Activated T-cell treated with anti-CD3 and anti-CD28 coated beads, Interleukin-2, amount 50 U/mL, for 24 hours (primary cell): Measurements from ENCODE around the gene RIN2.
A peak's percentile ranks its signal among the peaks of the same experiment; 100 is the strongest.
"Not testable (repeated sequence)": the region's sequence is repeated elsewhere in the genome, so short reads cannot be mapped to it uniquely, and the experiment has no call there.

Experiments
- DNase-seq: peaks from one replicate; pipeline ENCODE4 v3.0.0-alpha.2; 2020
- H3K27ac Mint-ChIP-seq: 2 replicates; pipeline ENCODE4 v1.8.0; 2020; ENCODE audit warnings: mild to moderate bottlenecking, mixed read lengths
- H3K27me3 Mint-ChIP-seq: 2 replicates; pipeline ENCODE4 v1.8.0; 2020; ENCODE audit warnings: mixed read lengths
- H3K36me3 Mint-ChIP-seq: 2 replicates; pipeline ENCODE4 v1.8.0; 2020; ENCODE audit warnings: low read depth, mixed read lengths
- H3K4me1 Mint-ChIP-seq: 2 replicates; pipeline ENCODE4 v1.8.0; 2020; ENCODE audit warnings: low read depth, mixed read lengths
- H3K4me3 Mint-ChIP-seq: 2 replicates; pipeline ENCODE4 v1.8.0; 2020; ENCODE audit warnings: mild to moderate bottlenecking, moderate library complexity, mixed read lengths
- H3K9me3 Mint-ChIP-seq: 2 replicates; pipeline ENCODE4 v1.8.0; 2020; ENCODE audit warnings: mixed read lengths

The RIN2 gene

DNA sequence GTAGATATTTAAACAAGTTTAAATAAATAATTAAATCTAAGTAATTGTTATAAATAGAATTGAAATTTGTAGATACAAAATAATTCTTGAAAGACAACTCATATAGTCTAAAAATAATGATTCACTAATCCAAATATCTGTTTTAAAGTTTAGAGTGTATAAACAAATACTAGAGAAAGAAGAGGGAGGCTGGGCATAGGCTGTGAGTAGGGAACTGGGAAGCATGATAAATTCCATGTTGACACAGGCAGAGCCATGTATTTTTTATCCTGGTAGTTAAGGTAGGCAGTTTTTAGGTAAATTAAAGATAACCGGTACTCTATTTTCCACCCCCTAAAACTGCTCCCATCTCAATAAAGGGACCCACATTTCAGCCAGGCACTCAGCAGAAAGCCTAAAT, 11.7 kb upstream of the RIN2 start:
- no peak overlapping the region for H3K27ac Mint-ChIP-seq
- peaks cover 9% of the 10 kb centered on the region for H3K9me3 Mint-ChIP-seq
- no peak for DNase-seq
- no peaks in the 10 kb centered on the region for H3K36me3 Mint-ChIP-seq
- no peak overlapping the region for H3K4me3 Mint-ChIP-seq
- no peaks in the 10 kb centered on the region for H3K4me1 Mint-ChIP-seq
- H3K27me3 Mint-ChIP-seq = peaks cover 28% of the 10 kb centered on the region

DNA sequence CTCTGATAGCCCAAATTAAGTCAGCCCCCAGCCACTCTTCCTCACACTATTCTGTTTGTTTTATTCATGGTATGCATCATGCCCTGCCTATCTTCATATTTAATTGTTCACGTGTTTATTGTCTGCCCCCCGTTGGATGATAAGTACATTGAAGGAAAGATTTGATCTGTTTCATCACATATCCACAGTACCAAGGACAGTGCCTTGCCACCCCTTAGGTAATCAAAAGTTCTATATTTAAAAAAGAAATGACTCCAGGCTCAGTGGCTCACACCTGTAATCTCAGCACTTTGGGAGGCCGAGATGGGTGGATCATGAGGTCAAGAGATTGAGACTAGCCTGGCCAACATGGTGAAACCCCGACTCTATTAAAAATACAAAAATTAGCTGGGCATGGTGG, 10.2 kb upstream of the RIN2 start:
- DNase-seq = no peak
- no peak overlapping the region for H3K4me3 Mint-ChIP-seq
- H3K36me3 Mint-ChIP-seq = no peaks in the 10 kb centered on the region
- no peak overlapping the region for H3K27ac Mint-ChIP-seq
- peaks cover 9% of the 10 kb centered on the region for H3K9me3 Mint-ChIP-seq
- no peaks in the 10 kb centered on the region for H3K4me1 Mint-ChIP-seq
- peaks cover 34% of the 10 kb centered on the region for H3K27me3 Mint-ChIP-seq

DNA sequence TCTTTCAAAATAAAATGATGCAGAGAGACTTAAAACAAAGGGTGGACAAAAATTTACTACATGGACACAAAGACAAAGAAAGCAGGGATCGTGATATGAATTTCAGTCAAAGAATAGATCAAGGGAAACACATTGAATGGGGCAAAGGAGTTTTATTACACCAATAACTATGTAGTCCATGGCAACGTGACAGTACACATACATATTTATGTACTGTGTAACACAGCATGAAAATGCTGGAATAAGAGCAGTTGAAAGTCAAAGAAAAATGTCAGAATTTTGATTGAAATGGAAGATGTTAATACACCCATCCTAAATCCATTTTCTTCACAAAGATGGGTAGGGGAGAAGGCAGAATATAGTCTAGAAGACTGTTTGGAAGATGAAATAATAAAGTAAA, 9.4 kb upstream of the RIN2 start:
- H3K9me3 Mint-ChIP-seq = peaks cover 9% of the 10 kb centered on the region
- no peaks in the 10 kb centered on the region for H3K36me3 Mint-ChIP-seq
- H3K27ac Mint-ChIP-seq = no peak overlapping the region
- H3K27me3 Mint-ChIP-seq = peaks cover 29% of the 10 kb centered on the region
- no peaks in the 10 kb centered on the region for H3K4me1 Mint-ChIP-seq
- H3K4me3 Mint-ChIP-seq = no peak overlapping the region
- DNase-seq = no peak

DNA sequence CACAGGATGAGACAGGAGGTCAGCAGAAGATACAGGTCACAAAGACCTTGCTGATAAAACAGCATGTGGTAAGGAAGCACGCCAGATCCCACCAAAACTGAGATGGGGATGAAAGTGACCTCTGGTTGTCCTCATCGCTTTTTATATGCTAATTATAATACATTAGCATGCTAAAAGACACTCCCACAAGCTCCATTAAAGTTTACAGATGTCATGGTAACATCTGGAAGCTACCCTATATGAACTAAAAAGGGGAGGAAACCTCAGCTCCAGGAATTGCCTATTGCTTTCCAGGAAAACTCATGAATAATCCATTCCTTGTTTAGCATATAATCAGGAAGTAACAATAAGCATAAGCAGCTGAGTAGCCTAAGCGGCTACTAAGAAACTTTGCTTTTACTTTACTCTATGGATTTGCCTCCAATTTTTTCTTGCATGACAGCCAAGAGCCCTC, 8.4 kb upstream of the RIN2 start:
- DNase-seq = no peak
- Mint-ChIP-seq H3K36me3 (no peaks in the 10 kb centered on the region), H3K4me3 (no peak overlapping the region), H3K9me3 (peaks cover 5% of the 10 kb centered on the region), H3K27me3 (peaks cover 25% of the 10 kb centered on the region), H3K4me1 (no peaks in the 10 kb centered on the region), H3K27ac (no peak overlapping the region)

DNA sequence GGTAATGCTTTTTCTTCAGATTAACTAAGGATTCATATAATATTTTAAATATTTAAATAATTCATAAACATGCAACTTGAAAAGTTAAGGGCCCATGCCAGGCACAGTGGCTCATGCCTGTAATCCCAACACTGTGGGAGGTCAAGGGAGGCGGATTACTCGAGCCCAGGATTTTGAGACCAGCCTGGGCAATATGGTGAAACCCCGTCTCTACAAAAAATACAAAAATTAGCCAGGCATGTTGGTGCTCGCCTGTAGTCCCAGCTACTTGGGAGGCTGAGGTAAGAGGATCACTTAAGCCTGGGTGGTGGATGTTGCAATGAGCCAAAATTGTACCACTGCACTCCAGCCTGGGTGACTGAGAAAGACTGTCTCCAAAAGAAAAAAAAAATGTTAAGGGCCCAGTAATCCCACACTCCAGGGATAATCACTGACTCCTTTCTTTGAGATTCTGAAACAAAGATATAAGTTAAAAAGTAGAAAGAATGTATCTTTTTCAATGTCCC, 7.9 kb upstream of the RIN2 start:
- Mint-ChIP-seq H3K27ac (no peak overlapping the region), H3K4me1 (no peaks in the 10 kb centered on the region), H3K4me3 (no peak overlapping the region), H3K36me3 (no peaks in the 10 kb centered on the region), H3K9me3 (peaks cover 4% of the 10 kb centered on the region), H3K27me3 (peaks cover 23% of the 10 kb centered on the region)
- no peak for DNase-seq

DNA sequence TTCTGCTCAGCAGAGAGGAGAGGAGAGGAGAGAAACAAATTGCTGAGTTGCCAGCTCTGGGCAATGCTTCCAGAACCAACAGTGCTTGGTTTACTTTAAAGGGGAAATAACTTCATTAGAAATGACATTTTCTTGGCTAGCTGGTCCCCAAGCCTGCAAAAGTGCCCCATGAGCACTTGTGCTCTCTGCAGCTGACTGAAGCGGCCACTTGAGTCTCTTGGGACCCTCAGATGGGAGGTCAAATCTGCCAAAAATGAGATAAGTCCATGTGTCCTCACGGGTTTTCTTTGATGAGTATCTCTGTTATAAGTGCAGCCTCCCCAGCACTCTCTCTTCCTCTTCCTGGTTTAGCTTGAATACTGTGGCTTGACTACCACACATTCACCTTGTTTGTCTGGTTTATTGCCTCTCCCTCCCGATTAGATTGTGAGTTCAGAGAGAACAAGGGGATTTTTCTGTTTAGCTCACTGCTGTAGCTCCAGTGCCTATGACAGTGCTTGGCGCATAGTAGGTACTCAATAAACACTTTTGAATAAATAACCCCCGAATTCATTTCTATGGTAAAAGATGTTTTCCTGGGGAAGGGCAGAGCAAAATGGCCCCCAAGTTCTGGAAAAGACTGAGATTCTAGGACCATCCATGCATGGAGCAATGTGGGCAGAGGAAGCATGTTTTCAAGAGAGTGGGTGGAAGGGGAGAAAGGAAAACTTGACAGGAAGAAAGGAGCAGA, 7.0 kb upstream of the RIN2 start:
- no peak overlapping the region for H3K4me3 Mint-ChIP-seq
- H3K27ac Mint-ChIP-seq = no peak overlapping the region
- peaks cover 21% of the 10 kb centered on the region for H3K27me3 Mint-ChIP-seq
- peaks cover 1% of the 10 kb centered on the region for H3K9me3 Mint-ChIP-seq
- no peak for DNase-seq
- H3K36me3 Mint-ChIP-seq = no peaks in the 10 kb centered on the region
- no peaks in the 10 kb centered on the region for H3K4me1 Mint-ChIP-seq

DNA sequence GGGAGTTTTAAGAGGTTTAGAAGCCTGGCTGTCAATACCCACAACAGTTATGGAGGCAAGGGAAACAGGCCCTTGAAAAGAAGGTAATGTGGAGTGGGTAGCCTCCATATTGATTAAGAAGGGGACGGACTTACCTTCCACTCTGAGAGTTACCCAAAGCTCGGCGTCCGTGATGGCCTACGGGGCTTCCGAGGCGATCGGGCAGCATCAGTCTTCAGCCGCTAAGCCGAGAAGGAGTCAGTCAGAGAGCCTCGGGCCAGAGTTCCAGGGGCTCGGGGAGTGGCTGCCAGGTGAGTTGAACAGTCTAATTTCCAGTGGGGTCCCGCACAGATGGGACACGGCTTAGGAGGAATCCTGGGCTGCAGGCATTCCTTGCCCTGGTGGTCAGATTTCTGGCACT, 3.9 kb upstream of the RIN2 start:
- DNase-seq, H3K36me3 Mint-ChIP-seq, H3K4me1 Mint-ChIP-seq, H3K27ac Mint-ChIP-seq, H3K9me3 Mint-ChIP-seq, H3K4me3 Mint-ChIP-seq: not testable (repeated sequence)
- peaks cover 41% of the 10 kb centered on the region for H3K27me3 Mint-ChIP-seq

DNA sequence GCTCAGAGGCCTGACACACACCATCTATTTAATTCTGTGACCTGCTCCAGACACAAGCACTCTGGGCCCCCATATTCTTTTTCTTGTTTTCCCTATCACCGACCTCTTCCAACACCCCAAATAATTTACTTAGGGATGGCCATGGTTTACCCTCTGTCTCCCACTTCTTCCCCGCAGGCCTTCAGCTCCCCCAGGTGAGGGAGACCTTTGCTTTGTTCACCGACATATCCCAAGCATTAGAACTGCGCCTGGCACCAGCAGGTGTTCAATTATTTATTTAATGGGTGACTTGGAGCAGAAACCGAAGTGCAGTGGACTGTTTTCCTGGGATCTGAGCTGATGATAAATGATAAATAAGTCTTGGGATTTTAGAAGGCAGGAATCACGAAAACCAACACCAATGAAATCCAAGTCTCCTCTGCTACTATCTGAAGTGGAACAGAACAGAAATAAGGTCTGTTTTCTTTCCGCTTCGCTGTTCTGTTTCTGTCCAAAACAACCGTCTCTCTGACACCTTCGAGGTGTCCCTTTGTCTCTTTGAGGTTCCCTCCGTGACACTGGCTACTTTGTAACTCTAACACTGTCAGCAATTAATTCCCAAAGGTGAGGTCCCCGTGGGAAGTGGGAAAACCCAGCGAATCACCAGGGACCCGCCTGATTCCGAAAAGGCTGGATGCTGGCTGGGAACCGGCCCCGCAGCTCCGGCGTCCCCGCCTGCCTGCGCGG, 1.1 kb upstream of the RIN2 start:
- peaks cover 2% of the 10 kb centered on the region for H3K4me1 Mint-ChIP-seq
- H3K27me3 Mint-ChIP-seq = peaks cover 54% of the 10 kb centered on the region
- H3K4me3 Mint-ChIP-seq = no peak overlapping the region
- H3K27ac Mint-ChIP-seq = no peak overlapping the region
- H3K9me3 Mint-ChIP-seq = no peaks in the 10 kb centered on the region
- H3K36me3 Mint-ChIP-seq = no peaks in the 10 kb centered on the region
- no peak for DNase-seq

DNA sequence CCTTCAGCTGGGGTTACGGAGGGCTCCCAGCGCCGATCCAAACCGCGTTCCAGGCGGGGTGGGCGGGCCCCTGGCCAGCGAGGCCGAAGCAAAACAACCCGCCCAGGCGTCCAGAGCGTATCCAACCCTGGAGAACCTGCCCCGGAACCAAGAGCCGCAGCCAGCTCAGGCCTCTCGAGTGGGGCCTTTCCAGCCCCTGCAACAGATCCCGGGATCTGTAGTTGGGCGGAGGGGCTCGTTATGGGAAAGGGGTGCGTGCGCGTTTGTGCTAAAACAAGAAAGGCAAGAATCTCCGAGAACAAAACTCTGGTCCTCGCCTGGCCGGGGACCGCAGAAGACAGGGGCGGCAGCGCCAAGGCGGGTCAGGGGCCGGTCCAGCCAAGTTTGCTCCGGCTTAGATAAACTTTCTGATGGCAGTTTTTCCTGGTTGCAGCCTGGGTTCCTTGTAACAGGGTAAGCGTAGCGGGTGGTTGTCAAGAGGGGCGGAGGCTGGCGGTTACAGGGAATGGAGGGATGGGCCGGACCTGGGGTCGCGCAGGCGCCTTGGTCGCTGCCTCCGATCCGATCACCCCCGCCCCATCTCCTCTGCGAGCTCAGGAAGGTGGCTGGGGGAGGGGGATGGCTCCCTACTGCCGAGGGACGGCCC, 448 bp upstream of the RIN2 start:
- H3K27me3 Mint-ChIP-seq = peaks cover 60% of the 10 kb centered on the region
- H3K36me3 Mint-ChIP-seq = no peaks in the 10 kb centered on the region
- peak; percentile 31 for DNase-seq
- H3K9me3 Mint-ChIP-seq = no peaks in the 10 kb centered on the region
- H3K4me3 Mint-ChIP-seq = peak overlapping the region; percentile 46
- peaks cover 2% of the 10 kb centered on the region for H3K4me1 Mint-ChIP-seq
- no peak overlapping the region for H3K27ac Mint-ChIP-seq

DNA sequence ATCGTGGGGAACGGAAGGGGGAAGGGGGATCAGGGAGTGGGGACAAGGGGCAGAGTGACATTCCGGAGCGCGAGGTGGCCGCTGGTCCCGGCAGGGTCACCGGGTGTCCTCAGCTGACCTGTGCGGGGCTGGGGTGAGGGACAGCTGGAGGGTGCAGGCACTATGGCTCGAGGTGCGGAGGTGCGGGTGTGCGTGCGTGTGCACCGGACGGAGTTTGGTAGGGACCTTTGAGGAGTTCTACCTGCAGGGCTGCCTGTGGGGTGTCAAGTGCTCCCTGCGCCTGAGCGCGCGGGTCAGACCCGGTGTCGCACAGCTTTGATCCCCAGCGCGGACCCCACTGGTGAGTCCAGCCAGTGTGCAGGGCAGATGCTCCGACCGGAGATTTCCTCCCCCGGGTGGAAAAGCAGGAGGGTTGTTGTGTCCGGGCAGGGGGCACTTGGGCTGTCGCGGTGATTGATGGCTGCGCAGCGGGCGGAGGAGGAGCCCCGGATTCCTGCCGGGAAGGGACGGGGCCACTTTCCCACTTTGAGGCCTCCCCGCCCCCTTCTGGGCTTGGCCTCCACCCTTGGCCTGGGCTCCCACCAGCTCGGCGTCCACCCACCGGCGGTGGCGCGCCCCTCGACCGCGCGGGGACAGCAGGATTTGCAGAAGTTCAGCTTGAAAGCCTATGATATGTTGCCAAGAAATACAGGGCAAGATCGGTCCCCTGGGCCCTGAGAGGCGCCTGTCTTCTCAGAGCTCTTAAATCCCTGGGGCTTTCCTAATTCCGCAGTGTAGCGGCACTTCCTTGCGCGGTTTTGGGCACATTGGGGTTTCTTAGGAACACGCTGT, 658 bp downstream of the RIN2 start:
- Mint-ChIP-seq H3K27ac (no peak overlapping the region), H3K4me3 (peak overlapping the region; percentile 27), H3K36me3 (no peaks in the 10 kb centered on the region), H3K27me3 (peaks cover 57% of the 10 kb centered on the region), H3K9me3 (no peaks in the 10 kb centered on the region), H3K4me1 (peaks cover 2% of the 10 kb centered on the region)
- DNase-seq = no peak

DNA sequence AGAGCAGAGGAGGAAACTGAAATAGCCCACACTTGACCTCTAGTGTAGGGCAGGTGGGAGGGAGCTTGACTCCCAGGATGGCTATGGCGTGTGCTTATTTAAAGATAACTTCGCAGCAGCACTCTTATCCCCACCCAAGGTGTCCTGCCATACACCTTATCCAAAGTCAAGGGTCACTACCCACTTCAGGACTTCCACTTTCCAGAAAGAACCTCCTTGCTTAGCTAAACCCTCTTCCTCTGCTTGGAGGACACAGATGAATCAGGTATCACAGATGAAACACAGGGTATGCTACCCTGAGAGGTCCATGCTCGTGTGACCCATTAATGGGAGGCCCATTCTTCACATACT, 2.3 kb downstream of the RIN2 start:
- Mint-ChIP-seq H3K36me3 (no peaks in the 10 kb centered on the region), H3K4me1 (peaks cover 2% of the 10 kb centered on the region), H3K27ac (no peak overlapping the region), H3K9me3 (no peaks in the 10 kb centered on the region), H3K4me3 (no peak overlapping the region), H3K27me3 (peaks cover 57% of the 10 kb centered on the region)
- DNase-seq = no peak

DNA sequence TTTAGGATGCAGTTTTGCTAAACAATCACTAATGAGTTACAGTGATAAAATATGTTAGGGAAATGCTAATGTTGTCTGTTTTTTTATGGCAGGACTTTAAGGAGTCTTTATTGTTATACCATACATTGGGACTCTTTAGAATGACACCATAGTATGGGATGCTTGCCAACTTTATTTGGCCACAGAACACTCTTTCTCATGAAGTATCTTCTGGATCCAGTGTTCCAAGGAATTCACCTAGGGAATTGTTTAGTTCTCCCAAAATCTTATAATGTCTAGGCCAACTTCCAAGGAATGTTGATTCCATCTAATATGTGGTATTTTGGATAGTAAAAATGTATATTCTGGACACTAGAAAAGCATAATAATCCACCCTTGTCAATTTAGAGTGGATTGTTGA, 3.3 kb downstream of the RIN2 start:
- no peak overlapping the region for H3K27ac Mint-ChIP-seq
- peaks cover 2% of the 10 kb centered on the region for H3K4me1 Mint-ChIP-seq
- H3K9me3 Mint-ChIP-seq = no peaks in the 10 kb centered on the region
- peaks cover 55% of the 10 kb centered on the region for H3K27me3 Mint-ChIP-seq
- no peaks in the 10 kb centered on the region for H3K36me3 Mint-ChIP-seq
- no peak overlapping the region for H3K4me3 Mint-ChIP-seq
- DNase-seq = no peak

DNA sequence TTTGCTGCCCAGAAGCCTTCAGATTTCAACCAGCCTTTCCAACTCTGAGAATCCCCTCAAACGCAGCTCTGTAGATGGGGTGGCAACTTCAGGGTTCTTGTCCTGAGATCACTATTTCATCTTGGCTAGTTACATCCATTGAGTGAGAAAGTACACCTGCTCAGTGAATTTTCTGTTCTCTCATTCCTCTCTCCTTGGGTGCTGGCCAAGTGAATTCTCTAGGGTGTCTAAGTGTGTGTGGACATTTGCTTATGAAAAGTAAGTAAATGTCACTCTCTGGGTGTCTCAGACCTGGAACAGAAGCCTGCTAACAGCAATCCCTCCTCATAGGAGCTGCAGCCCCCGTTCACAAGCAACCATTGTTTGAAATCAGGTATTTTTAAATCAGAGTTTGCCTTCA, 3.8 kb downstream of the RIN2 start:
- Mint-ChIP-seq H3K27ac (no peak overlapping the region), H3K36me3 (no peaks in the 10 kb centered on the region), H3K9me3 (no peaks in the 10 kb centered on the region), H3K4me3 (no peak overlapping the region), H3K4me1 (peaks cover 2% of the 10 kb centered on the region), H3K27me3 (peaks cover 53% of the 10 kb centered on the region)
- no peak for DNase-seq

DNA sequence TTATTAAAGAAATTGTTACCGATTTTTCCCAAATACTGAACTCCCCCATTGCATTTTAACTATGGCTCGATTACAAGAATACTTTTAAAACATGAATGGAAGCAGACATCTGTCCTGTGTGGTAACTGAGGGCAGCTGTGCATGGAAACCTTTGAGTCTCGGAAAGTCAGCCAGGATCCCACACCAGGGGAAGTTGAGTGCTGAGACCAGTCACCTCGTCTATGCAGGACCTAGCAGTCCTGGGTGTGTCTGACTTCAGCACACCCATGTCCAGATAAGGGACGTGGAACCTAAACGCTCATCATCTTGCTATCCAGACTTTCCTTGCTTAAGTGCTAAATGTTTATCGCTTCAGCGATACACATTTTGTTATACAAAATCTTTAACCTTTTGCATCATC, 6.1 kb downstream of the RIN2 start:
- Mint-ChIP-seq H3K27me3 (peaks cover 42% of the 10 kb centered on the region), H3K36me3 (no peaks in the 10 kb centered on the region), H3K9me3 (no peaks in the 10 kb centered on the region), H3K27ac (no peak overlapping the region), H3K4me3 (no peak overlapping the region), H3K4me1 (no peaks in the 10 kb centered on the region)
- DNase-seq = no peak
